HEK293 (cell line): ENCODE results near the gene ETF1.

ENCODE experiments used
- CTCF ChIA-PET: fragments of 350-600 bp; formaldehyde crosslinking; extraction: SDS; loops from one replicate; lab custom pipeline; 2021; ENCODE audit warnings: antibody characterized with exemption; lab: Yijun Ruan, JAX
- POLR2A ChIA-PET: fragments of 300-600 bp; formaldehyde crosslinking; extraction: SDS; loops from one replicate; lab custom pipeline; 2020; ENCODE audit warnings: antibody characterized with exemption, inconsistent platforms; lab: Yijun Ruan, JAX
- H3K27ac ChIP-seq: fragments of 200-500 bp; sonication (Bioruptor generic); 2 replicates; pipeline ENCODE4 v1.5.1; 2014; ENCODE audit warnings: low read depth, low read length, control low read depth, inconsistent platforms; ENCODE audit errors: extremely low read depth
- H3K36me3 ChIP-seq, 2 experiments: fragments of 200-500 bp in 1 of 2; sonication (Bioruptor generic) in 1 of 2; 1 replicate in 1 of 2; 2 replicates in 1 of 2; pipeline ENCODE4 v1.5.1; 2014 to 2017; ENCODE audit warnings: inconsistent platforms in 2 of 2, low read length in 2 of 2; ENCODE audit not compliant: control insufficient read depth in 2 of 2, insufficient read depth in 1 of 2
- H3K4me1 ChIP-seq: fragments of 200-500 bp; sonication (Bioruptor generic); 2 replicates; pipeline ENCODE4 v1.5.1; 2014; ENCODE audit warnings: mild to moderate bottlenecking, low read length, inconsistent platforms; ENCODE audit not compliant: control insufficient read depth, insufficient read depth
- H3K4me3 ChIP-seq: 2 replicates; pipeline ENCODE4 v1.5.1; 2011; ENCODE audit warnings: low read depth, mild to moderate bottlenecking, control low read depth, low read length, moderate library complexity
- H3K9me3 ChIP-seq: fragments of 200-500 bp; sonication (Bioruptor generic); 2 replicates; pipeline ENCODE4 v1.5.1; 2014; ENCODE audit warnings: low read depth, low read length, inconsistent platforms; ENCODE audit not compliant: control insufficient read depth, insufficient read depth
- GLIS1 ChIP-seq: fragments of 450-650 bp; formaldehyde crosslinking; IDR thresholded peaks from 2 replicates; pipeline ENCODE4 v1.5.1; 2016; ENCODE audit warnings: missing biosample characterization, missing genetic modification characterization
- HIC1 ChIP-seq: fragments of 450-650 bp; formaldehyde crosslinking; IDR thresholded peaks from 2 replicates; pipeline ENCODE4 v1.5.1; 2016; ENCODE audit warnings: missing biosample characterization, missing genetic modification characterization
- MEIS1 ChIP-seq: sonication (generic); formaldehyde crosslinking; IDR thresholded peaks from 2 replicates; pipeline ENCODE4 v1.8.1; 2022; ENCODE audit warnings: missing genetic modification reagents, mild to moderate bottlenecking, borderline replicate concordance
- PRDM10 ChIP-seq: fragments of 450-650 bp; formaldehyde crosslinking; IDR thresholded peaks from 2 replicates; pipeline ENCODE4 v1.5.1; 2016; ENCODE audit warnings: missing biosample characterization, missing genetic modification characterization
- REST ChIP-seq: fragments of 450-650 bp; formaldehyde crosslinking; IDR thresholded peaks from 2 replicates; pipeline ENCODE4 v1.5.1; 2016; ENCODE audit warnings: missing biosample characterization, missing genetic modification characterization
- ZBTB1 ChIP-seq: fragments of 450-650 bp; formaldehyde crosslinking; IDR thresholded peaks from 2 replicates; pipeline ENCODE4 v1.5.1; 2016; ENCODE audit warnings: missing biosample characterization, missing genetic modification characterization
- ZBTB17 ChIP-seq: fragments of 450-650 bp; formaldehyde crosslinking; IDR thresholded peaks from 2 replicates; pipeline ENCODE4 v1.5.1; 2016; ENCODE audit warnings: missing biosample characterization, missing genetic modification characterization
- ZBTB26 ChIP-seq: fragments of 450-650 bp; formaldehyde crosslinking; optimal IDR thresholded peaks from 2 replicates; pipeline ENCODE3; 2016; ENCODE audit warnings: missing biosample characterization, mild to moderate bottlenecking, missing genetic modification characterization
- ZFHX2 ChIP-seq: fragments of 450-650 bp; formaldehyde crosslinking; conservative IDR thresholded peaks from 2 replicates; pipeline ENCODE4 v1.5.1; 2016; ENCODE audit warnings: missing biosample characterization, missing genetic modification characterization
- ZFP37 ChIP-seq: fragments of 450-650 bp; formaldehyde crosslinking; IDR thresholded peaks from 2 replicates; pipeline ENCODE4 v1.5.1; 2016; ENCODE audit warnings: missing biosample characterization, missing genetic modification characterization
- ZNF16 ChIP-seq: fragments of 450-650 bp; formaldehyde crosslinking; IDR thresholded peaks from 2 replicates; pipeline ENCODE4 v1.5.1; 2016; ENCODE audit warnings: low read depth, missing biosample characterization, missing genetic modification characterization
- ZNF174 ChIP-seq: fragments of 450-650 bp; formaldehyde crosslinking; IDR thresholded peaks from 2 replicates; pipeline ENCODE4 v1.5.0; 2017; ENCODE audit warnings: missing biosample characterization, mild to moderate bottlenecking, missing genetic modification characterization
- ZNF184 ChIP-seq: fragments of 450-650 bp; IDR thresholded peaks from 2 replicates; pipeline ENCODE4 v1.5.1; 2018; ENCODE audit warnings: missing biosample characterization, mild to moderate bottlenecking, missing genetic modification characterization
- ZNF2 ChIP-seq: fragments of 450-650 bp; formaldehyde crosslinking; IDR thresholded peaks from 2 replicates; pipeline ENCODE4 v1.5.1; 2016; ENCODE audit warnings: missing biosample characterization, missing genetic modification characterization
- ZNF24 ChIP-seq: fragments of 450-650 bp; formaldehyde crosslinking; IDR thresholded peaks from 2 replicates; pipeline ENCODE4 v1.5.1; 2016; ENCODE audit warnings: missing biosample characterization, missing genetic modification characterization
- ZNF335 ChIP-seq: fragments of 450-650 bp; formaldehyde crosslinking; conservative IDR thresholded peaks from 2 replicates; pipeline ENCODE4 v1.5.1; 2016; ENCODE audit warnings: missing biosample characterization, missing genetic modification characterization
- ZNF341 ChIP-seq: fragments of 450-650 bp; formaldehyde crosslinking; IDR thresholded peaks from 2 replicates; pipeline ENCODE4; 2016; ENCODE audit warnings: low read depth, missing biosample characterization, missing genetic modification characterization
- ZNF37A ChIP-seq: fragments of 450-650 bp; IDR thresholded peaks from 2 replicates; pipeline ENCODE4 v1.5.1; 2018; ENCODE audit warnings: missing biosample characterization, missing genetic modification characterization
- ZNF510 ChIP-seq: fragments of 450-650 bp; formaldehyde crosslinking; IDR thresholded peaks from 2 replicates; pipeline ENCODE4 v1.5.1; 2018; ENCODE audit warnings: mild to moderate bottlenecking, missing genetic modification characterization, missing biosample characterization; ENCODE audit not compliant: insufficient replicate concordance
- ZNF561 ChIP-seq: fragments of 450-650 bp; IDR thresholded peaks from 2 replicates; pipeline ENCODE4 v1.5.1; 2018; ENCODE audit warnings: missing biosample characterization, missing genetic modification characterization, borderline replicate concordance
- ZNF600 ChIP-seq: fragments of 450-650 bp; formaldehyde crosslinking; IDR thresholded peaks from 2 replicates; pipeline ENCODE4 v1.5.1; 2016; ENCODE audit warnings: missing biosample characterization, missing genetic modification characterization
- ZNF623 ChIP-seq: fragments of 450-650 bp; formaldehyde crosslinking; IDR thresholded peaks from 2 replicates; pipeline ENCODE4 v1.5.1; 2016; ENCODE audit warnings: missing biosample characterization, missing genetic modification characterization
- ZNF670 ChIP-seq: fragments of 450-650 bp; formaldehyde crosslinking; IDR thresholded peaks from 2 replicates; pipeline ENCODE4 v1.5.1; 2016; ENCODE audit warnings: missing biosample characterization, missing genetic modification characterization, low read depth
- ZNF707 ChIP-seq: fragments of 450-650 bp; formaldehyde crosslinking; IDR thresholded peaks from 2 replicates; pipeline ENCODE4 v1.5.1; 2016; ENCODE audit warnings: missing biosample characterization, missing genetic modification characterization
- ZNF777 ChIP-seq: fragments of 450-650 bp; formaldehyde crosslinking; IDR thresholded peaks from 2 replicates; pipeline ENCODE4 v1.5.1; 2017; ENCODE audit warnings: missing biosample characterization, missing genetic modification characterization, borderline replicate concordance
- ZSCAN30 ChIP-seq: fragments of 450-650 bp; IDR thresholded peaks from 2 replicates; pipeline ENCODE4 v1.5.1; 2018; ENCODE audit warnings: missing biosample characterization, mild to moderate bottlenecking, missing genetic modification characterization, moderate library complexity

Gene ETF1

GRCh38 chr5:138469540-138470321 is 73.3 kb downstream of the ETF1 start (continued):
- TF ChIP-seq ZFHX2 (tag by site-specific recombination), result peak; percentile 26; the same call in 1 of the 2 replicates
- TF ChIP-seq ZNF37A (tag by site-specific recombination), result no peak
- TF ChIP-seq ZNF670 (tag by site-specific recombination), result no peak
- no peak for TF ChIP-seq ZNF335 (tag by site-specific recombination)
- 0 out of 2 replicates have a peak, but pooled peaks have one; percentile 46 for TF ChIP-seq PRDM10 (tag by site-specific recombination)
- TF ChIP-seq ZNF341 (tag by site-specific recombination), result no peak
- TF ChIP-seq ZNF184 (tag by site-specific recombination), result no peak
- TF ChIP-seq REST, result no peak
- TF ChIP-seq ZNF16 (tag by site-specific recombination), result no peak
- no peak for TF ChIP-seq GLIS1 (tag by site-specific recombination)
- no peak for TF ChIP-seq ZNF777
- no peak for TF ChIP-seq ZFP37 (tag by site-specific recombination)
- TF ChIP-seq MEIS1 (CRISPR knock-in tag), result no peak
- no peak for TF ChIP-seq ZNF2 (tag by site-specific recombination)
- no peak for TF ChIP-seq ZNF623 (tag by site-specific recombination)
- TF ChIP-seq HIC1 (tag by site-specific recombination), result peak; percentile 40; the same call in 1 of the 2 replicates

GRCh38 chr5:138468966-138469539 is 74.0 kb downstream of the ETF1 start:
- Histone ChIP-seq H3K27ac (no peak overlapping the region), H3K36me3 (peaks cover 0 to 8% of the 10 kb centered on the region in 2 experiments; a peak in 1 of 3 replicates), H3K4me1 (no peaks in the 10 kb centered on the region), H3K4me3 (no peak overlapping the region), H3K9me3 (no peaks in the 10 kb centered on the region)
- ChIA-PET POLR2A (no interaction called here), CTCF (interaction anchor here (0.6 kb wide), 1 partner anchor 35 kb away, joined by 3 read pairs; no protein-coding TSS in a partner anchor)
- TF ChIP-seq ZNF600 (tag by site-specific recombination) (no peak), ZBTB1 (tag by site-specific recombination) (no peak), ZSCAN30 (no peak), ZNF37A (tag by site-specific recombination) (no peak), ZNF24 (no peak), ZNF777 (no peak), ZNF707 (tag by site-specific recombination) (no peak), ZBTB17 (tag by site-specific recombination) (no peak), ZNF510 (no peak), ZBTB26 (tag by site-specific recombination) (no peak), ZNF174 (tag by site-specific recombination) (no peak), ZNF561 (tag by site-specific recombination) (no peak), ZNF341 (tag by site-specific recombination) (no peak)
